GM18520 (cell line): Measurements from ENCODE around the gene SRSF3.
A peak's percentile ranks its signal among the peaks of the same experiment; 100 is the strongest.
"Not testable (repeated sequence)": the region's sequence is repeated elsewhere in the genome, so short reads cannot be mapped to it uniquely, and the experiment has no call there.

ENCODE experiments used
- ATAC-seq: cut with Tn5 transposase; IDR thresholded peaks from one replicate; pipeline ENCODE4 v1.9.1; 2021; ENCODE audit not compliant: unreplicated experiment

SRSF3 gene

DNA sequence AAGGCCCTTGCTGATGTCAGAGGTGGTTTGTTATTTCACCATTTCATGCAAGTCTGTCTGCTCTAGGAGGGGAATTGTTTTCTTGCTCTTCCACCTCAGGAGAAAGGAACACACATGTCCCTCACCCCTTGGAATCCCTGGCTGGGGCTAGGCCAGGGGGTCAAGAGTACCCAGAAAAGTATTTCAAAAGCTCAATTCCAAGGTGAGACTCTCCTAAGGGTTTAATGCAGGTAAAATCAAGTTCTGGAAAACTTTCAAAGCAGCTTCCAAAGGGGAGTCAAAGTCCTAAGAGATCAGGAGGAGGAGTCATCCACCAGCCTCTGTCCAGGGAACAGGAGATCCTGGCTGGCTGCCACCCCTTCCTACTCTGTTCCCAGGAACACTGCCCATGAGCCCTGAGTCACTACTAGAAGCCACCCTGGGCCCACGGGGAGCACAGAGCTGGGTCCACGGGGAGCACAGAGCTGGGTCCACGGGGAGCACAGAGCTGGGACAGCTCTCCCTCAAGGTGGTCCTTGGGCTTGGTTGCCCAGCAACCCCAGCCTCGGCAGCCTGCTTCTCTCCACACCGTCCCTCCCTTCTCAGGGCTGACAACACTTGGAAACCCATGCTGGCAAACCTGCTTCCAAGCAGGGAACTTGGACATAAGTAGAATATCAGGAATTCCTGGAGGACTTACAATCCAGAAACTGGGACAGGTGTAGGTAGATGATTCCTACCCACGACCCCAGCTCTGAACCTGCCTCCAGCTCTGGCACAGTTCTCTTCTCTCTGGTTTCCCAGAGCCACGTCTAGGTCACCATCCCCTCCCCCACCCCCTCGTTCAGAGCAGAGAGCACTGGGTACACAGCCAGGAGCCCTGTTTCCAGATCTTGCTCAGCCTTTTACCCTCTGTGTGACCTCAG, 49.0 kb downstream of the SRSF3 start:
- no peak for ATAC-seq

GRCh38 chr6:36643977-36644376, 49.8 kb downstream of the SRSF3 start:
- ATAC-seq = no peak

DNA sequence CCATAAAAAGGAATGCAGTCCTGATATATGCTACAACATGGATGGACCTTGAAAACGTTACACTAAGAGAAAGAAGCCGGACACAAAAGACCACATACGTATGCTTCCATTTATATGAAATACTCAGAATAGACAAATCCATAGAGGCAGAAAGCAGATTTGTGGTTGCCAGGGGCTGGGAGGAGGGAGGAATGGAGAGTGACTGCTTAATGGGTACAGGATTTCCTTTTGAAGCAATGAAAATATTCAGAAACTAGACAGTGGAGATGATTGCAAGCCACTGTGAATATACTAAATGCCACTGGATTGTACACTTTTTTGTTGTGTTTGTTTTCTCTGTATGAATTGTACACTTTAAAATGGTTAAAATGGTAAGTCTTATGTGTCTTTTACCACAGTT, 54.9 kb downstream of the SRSF3 start:
- ATAC-seq = no peak

DNA sequence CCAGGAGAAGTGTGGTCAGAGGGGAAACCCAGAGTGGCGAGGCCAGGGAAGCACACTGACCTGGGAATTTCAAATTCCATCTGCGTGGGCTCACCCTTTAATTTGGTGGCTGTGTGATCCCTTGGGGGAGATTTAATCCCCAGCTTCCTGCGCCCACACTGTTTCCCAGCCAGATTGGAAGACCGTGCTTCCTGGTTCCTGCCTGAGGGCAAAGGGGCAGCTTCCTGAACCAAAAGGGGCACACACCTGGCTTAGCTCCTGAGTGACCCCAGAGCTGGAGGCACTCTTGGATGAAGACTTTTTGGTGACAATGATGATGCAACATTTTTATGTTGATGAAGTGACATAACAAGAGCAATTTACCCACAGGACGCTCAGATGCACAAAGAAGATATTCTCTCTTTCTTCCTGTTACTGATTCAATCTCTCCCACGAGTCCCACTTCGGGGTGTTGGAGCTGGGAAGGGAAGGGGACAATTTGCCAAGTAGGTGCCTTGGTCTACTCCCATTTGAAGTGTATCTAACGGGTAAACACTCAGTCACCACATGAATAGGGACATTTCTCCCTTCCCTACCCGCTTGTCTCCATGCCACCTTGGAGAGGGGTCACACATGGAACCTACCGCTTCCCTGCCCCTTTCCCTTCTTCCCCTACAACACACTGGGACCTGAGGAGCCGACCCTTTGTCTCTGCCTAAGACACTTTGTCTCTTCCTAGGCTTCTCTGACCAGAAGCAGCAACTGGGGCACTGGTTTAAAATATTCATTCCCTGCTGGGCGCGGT, 55.7 kb downstream of the SRSF3 start:
- no peak for ATAC-seq

DNA sequence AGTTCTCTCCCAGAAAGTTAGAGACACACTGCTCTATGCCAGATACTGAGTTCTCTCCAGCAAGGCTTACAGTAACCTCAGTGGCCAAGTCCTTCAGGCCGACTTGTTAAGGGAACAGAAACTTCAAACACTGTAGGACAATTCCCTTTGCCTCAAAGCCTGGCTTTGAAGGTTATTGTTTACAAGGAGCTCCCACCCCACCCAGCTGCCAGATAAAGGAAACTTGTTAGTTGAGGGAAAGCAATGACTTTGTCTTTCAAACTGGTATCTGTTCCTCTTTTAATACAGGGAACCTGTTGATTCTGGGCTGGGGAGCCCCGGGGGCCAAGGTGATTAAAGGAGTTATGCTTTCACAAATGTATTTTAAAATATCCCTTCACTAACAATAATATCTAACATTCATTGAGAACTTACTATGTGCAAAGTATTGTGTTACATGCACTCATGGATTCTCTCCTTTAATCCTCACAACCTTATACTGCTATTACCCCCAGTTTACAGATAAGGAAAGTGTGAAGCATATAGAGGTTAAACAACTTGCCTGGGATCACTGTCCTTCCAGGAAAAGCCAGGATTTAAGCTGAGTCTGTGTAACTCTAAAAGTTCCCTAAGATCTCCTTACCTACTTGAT, 56.8 kb downstream of the SRSF3 start:
- ATAC-seq = peak; percentile 50

- no peak for ATAC-seq
Measured at GRCh38 chr6:36651659-36652379, 57.7 kb downstream of the SRSF3 start.

- ATAC-seq = not testable (repeated sequence)
Measured at GRCh38 chr6:36654469-36654868, 60.3 kb downstream of the SRSF3 start.
